BJ (cell line): ENCODE results near the gene OR2B6. TPM values are rescaled to one million over a fixed set of nuclear protein-coding genes. Genes with fewer than 3 reads are reported as not detected.

Experiments used
- CTCF ChIA-PET: fragments of 350-600 bp; formaldehyde crosslinking; extraction: SDS; loops from one replicate; lab custom pipeline; 2021; ENCODE audit warnings: antibody characterized with exemption, inconsistent platforms; lab: Yijun Ruan, JAX
- POLR2A ChIA-PET: fragments of 300-600 bp; sonication (Branson Sonifier 250); formaldehyde crosslinking; extraction: SDS; loops from one replicate; lab custom pipeline; 2021; ENCODE audit warnings: antibody characterized with exemption; lab: Charles Lee
- DNase-seq: peaks from one replicate; pipeline ENCODE4 v3.0.0-alpha.2; 2011; ENCODE audit warnings: low read depth
- H3K27me3 ChIP-seq: 2 replicates; pipeline ENCODE4 v1.6.0; 2011; ENCODE audit warnings: low read length; ENCODE audit not compliant: control insufficient read depth, insufficient read depth
- H3K36me3 ChIP-seq: 2 replicates; pipeline ENCODE4 v1.5.1; 2011; ENCODE audit warnings: low read length; ENCODE audit not compliant: control insufficient read depth, insufficient read depth
- H3K4me3 ChIP-seq: 2 replicates; pipeline ENCODE4 v1.5.1; 2011; ENCODE audit warnings: low read depth, mild to moderate bottlenecking, control low read depth, low read length
- polyA plus RNA-seq: library from polyadenylated mRNA; depleted of rRNA; stranded (reverse); fragments of >200 nt; gene quantifications from 2 replicates; pipeline ENCODE4 v1.2.3, GENCODE V29; 2011; rRNA removed
- TF ChIP-seq, protein P1 (sequence below): IDR thresholded peaks from 2 replicates; pipeline ENCODE4 v1.5.1; 2011; ENCODE audit warnings: low read depth, mild to moderate bottlenecking, control low read depth, inconsistent platforms, low read length, moderate library complexity; ENCODE audit not compliant: insufficient read depth

OR2B6 gene
- polyA plus RNA-seq, 1 experiment = 0.09 TPM

DNA sequence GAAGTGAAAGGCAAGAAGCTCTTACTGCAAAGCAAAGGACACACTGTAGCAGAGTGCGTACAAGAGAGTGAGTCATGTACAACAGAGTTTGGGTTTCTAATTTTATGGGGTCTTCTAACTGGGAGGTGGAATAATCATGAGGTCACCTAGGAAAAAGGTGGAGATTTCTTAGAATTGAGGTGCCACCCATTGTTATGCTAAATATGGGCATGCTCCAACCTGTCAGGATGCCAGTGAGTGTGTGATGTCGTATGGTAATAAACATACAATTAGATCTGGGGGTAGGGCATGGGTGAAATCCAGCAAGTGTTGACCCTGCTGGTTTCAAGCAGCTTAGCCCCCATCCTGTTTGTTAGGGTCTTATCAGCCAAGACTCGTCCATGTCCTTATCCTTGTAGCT lies 46.6 kb downstream of the OR2B6 start:
- no peak for DNase-seq
- CTCF ChIA-PET = no interaction called here
- Histone ChIP-seq H3K27me3 (no peaks in the 10 kb centered on the region), H3K36me3 (no peaks in the 10 kb centered on the region), H3K4me3 (no peak overlapping the region)
- POLR2A ChIA-PET = no interaction called here
- TF ChIP-seq, protein P1, sequence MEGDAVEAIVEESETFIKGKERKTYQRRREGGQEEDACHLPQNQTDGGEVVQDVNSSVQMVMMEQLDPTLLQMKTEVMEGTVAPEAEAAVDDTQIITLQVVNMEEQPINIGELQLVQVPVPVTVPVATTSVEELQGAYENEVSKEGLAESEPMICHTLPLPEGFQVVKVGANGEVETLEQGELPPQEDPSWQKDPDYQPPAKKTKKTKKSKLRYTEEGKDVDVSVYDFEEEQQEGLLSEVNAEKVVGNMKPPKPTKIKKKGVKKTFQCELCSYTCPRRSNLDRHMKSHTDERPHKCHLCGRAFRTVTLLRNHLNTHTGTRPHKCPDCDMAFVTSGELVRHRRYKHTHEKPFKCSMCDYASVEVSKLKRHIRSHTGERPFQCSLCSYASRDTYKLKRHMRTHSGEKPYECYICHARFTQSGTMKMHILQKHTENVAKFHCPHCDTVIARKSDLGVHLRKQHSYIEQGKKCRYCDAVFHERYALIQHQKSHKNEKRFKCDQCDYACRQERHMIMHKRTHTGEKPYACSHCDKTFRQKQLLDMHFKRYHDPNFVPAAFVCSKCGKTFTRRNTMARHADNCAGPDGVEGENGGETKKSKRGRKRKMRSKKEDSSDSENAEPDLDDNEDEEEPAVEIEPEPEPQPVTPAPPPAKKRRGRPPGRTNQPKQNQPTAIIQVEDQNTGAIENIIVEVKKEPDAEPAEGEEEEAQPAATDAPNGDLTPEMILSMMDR = no peak

DNA sequence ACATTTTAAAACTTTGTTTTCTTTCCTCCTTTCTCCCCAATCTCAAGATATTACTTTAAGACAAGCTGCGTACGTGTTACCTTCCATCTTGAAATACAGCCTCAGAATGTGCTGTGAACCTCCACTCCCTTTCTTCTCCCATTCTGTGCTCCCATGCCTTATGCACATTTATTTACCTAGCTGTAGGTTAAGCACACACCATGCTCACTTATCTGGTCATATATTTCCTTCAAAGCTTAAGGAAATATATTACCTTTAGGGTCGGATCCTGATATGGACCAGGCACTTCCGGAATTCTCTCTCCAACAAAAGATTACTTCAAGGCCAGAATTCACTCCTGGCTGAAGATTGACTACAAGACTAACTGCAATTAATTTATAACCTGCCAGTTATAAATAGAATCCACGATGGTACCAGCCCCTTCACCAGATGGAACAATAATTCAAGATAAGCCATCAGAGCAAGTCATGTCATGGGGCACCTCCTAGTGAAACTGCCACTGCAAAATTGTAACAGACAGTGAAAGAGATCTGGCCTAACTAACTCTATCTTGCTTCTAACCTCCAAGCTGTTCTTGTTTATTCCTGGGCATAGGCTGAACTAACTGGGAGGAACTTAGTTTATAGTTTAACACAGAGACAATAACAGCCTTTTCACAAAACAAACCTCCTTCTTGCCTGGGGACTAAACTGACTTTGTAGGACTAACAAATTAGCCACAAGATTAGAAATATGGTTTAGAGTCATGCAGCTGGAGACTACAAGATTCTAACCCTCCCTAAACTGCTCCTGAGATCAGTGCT lies 47.5 kb downstream of the OR2B6 start:
- CTCF ChIA-PET = no interaction called here
- no peak for DNase-seq

DNA sequence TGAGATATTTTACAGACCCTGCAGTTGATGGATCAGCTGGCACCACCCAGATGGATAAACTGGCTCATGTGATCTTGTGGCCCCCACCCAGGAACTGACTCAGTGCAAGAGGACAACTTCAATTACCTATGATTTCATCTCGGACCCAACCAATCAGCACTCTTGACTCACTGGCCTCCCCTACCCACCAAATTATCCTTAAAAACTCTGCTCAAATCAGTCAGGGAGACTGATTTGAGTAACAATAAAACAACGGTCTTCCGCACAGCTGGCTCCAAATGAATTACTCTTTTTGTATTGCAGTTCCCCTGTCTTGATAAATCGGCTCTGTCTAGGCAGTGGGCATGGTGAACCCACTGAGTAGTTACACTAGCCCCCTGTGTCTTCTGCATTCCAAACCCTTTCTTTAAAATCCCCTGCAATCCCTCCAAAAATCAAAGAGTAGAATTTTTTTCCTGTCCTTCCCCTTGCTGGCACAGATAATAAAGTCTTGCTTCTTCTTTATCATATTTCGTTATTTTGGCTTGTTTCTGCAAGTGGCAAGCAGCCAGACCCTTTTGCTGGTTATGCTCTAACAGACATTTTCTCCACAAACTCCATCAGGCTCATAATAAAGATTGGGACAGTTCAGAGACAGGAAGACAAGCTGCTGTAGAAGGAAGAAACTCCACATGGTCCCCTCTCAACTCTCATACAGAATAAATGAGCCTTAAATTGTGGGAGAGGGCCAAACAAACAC lies 48.3 kb downstream of the OR2B6 start:
- ChIA-PET POLR2A (no interaction called here), CTCF (no interaction called here)
- DNase-seq = no peak
- TF ChIP-seq, protein P1 = no peak
- no peaks in the 10 kb centered on the region for H3K36me3 ChIP-seq
- H3K27me3 ChIP-seq = no peaks in the 10 kb centered on the region
- H3K4me3 ChIP-seq = no peak overlapping the region

More for the DNA sequence above, 47.5 kb downstream of the OR2B6 start:
- no peaks in the 10 kb centered on the region for H3K27me3 ChIP-seq
- TF ChIP-seq, protein P1 = no peak
- POLR2A ChIA-PET = no interaction called here
- no peaks in the 10 kb centered on the region for H3K36me3 ChIP-seq
- H3K4me3 ChIP-seq = no peak overlapping the region

- H3K4me3 ChIP-seq = no peak overlapping the region
- TF ChIP-seq, protein P1 = no peak
- ChIA-PET POLR2A (no interaction called here), CTCF (no interaction called here)
- no peaks in the 10 kb centered on the region for H3K27me3 ChIP-seq
- DNase-seq = no peak
- H3K36me3 ChIP-seq = no peaks in the 10 kb centered on the region
Measured at GRCh38 chr6:28005975-28006374, 48.9 kb downstream of the OR2B6 start.

Other genes with a start within 250 kb of the OR2B6 start
- not detected in 2 replicates for gene OR2B2, start 44.8 kb upstream of the OR2B6 start, polyA plus RNA-seq
- gene ZNF165, start 123.3 kb downstream of the OR2B6 start, polyA plus RNA-seq = 0.10 and 0.38 TPM in 2 replicates
- 1.8 and 2.3 TPM in 2 replicates for gene ZSCAN16, start 167.4 kb downstream of the OR2B6 start, polyA plus RNA-seq
- 5.5 and 8.3 TPM in 2 replicates for gene ZKSCAN8, start 184.6 kb downstream of the OR2B6 start, polyA plus RNA-seq